ENCODE data around the gene SCT. TPM values are rescaled to one million over a fixed set of nuclear protein-coding genes. Genes with fewer than 3 reads are reported as not detected.

The SCT gene
- total and polyA plus RNA-seq, 2 donors (not counting 3 experiments of a cell fraction or from before 2014, with no cell fraction given), result not detected

- H3K27ac ChIP-seq (ENCODE audit: insufficient read depth, low read depth, low read length), result no peak overlapping the region
- FAIRE-seq, result no peak
Observed at GRCh38 chr11:623349-623869, 3.6 kb downstream of the SCT start.

More at GRCh38 chr11:623349-623869, 3.6 kb downstream of the SCT start:
- no peak overlapping the region for H3K4me3 ChIP-seq (replicated peaks in 1 of 3; ENCODE audit: insufficient read depth in 1 of 3, low read depth in 1 of 3, low read length in 3 of 3)
- peaks cover 4 to 12% of the 10 kb centered on the region in 2 experiments for H3K27me3 ChIP-seq (ENCODE audit: control insufficient read depth in 2 of 2, insufficient read depth in 2 of 2, low read length in 2 of 2)
- dilution Hi-C loops (cut with MboI; ENCODE audit: extremely low pct_ligation_motif_present, low sequenced_read_pairs), result no loop called here
- H3K4me1 ChIP-seq (ENCODE audit: control insufficient read depth, extremely low read depth, insufficient read depth, low read length), result no peaks in the 10 kb centered on the region
- TF ChIP-seq CTCF (IDR thresholded peaks at IDR 0.05; ENCODE audit: extremely low read depth in 1 of 2, insufficient read depth in 1 of 2, low read depth in 1 of 2, low read length in 2 of 2) (no peak), EZH2 (IDR thresholded peaks at IDR 0.05; ENCODE audit: borderline replicate concordance, low read depth, low read length, severe bottlenecking) (no peak), POLR2A (IDR thresholded peaks at IDR 0.05; ENCODE audit: low read depth, low read length) (no peak), POLR2AphosphoS5 (IDR thresholded peaks at IDR 0.05; ENCODE audit: insufficient read depth, low read depth, low read length) (no peak), MAX (IDR thresholded peaks at IDR 0.05; ENCODE audit: insufficient read depth, insufficient read length) (no peak), FOS (IDR thresholded peaks at IDR 0.05; ENCODE audit: borderline replicate concordance, insufficient read depth, low read length) (no peak), GATA2 (IDR thresholded peaks at IDR 0.05; ENCODE audit: insufficient read depth, insufficient read length, low read depth, low read length) (no peak), MYC (IDR thresholded peaks at IDR 0.05; ENCODE audit: low read depth, low read length) (no peak), JUN (IDR thresholded peaks at IDR 0.05; ENCODE audit: borderline replicate concordance, insufficient read depth, insufficient read length, low read depth) (no peak)
- H3K9ac ChIP-seq (replicated peaks; ENCODE audit: extremely low read depth, insufficient read depth, low read length), result no peak overlapping the region
- no peak overlapping the region for H3K4me2 ChIP-seq (ENCODE audit: insufficient read depth, low read length)
- H4K20me1 ChIP-seq (replicated peaks; ENCODE audit: control insufficient read depth, extremely low read depth, insufficient read depth, low read length), result no peaks in the 10 kb centered on the region
- intact Hi-C loops (cut with micrococcal nuclease), result no loop called here
- POLR2A ChIA-PET, result no interaction called here
- no peaks in the 10 kb centered on the region for H3K9me3 ChIP-seq (replicated peaks; ENCODE audit: control insufficient read depth, insufficient read depth, low read length)
- H3K9me1 ChIP-seq (replicated peaks; ENCODE audit: control insufficient read depth, extremely low read depth, insufficient read depth, low read length), result no peaks in the 10 kb centered on the region
- no peak overlapping the region for H2AFZ ChIP-seq (ENCODE audit: low read depth, low read length)
- no TSS peak for BruUV-seq (replicated peaks)
- CTCF ChIA-PET, result no interaction called here
- H3K79me2 ChIP-seq (ENCODE audit: control insufficient read depth, insufficient read depth, low read length), result no peaks in the 10 kb centered on the region
- no peak for DNase-seq (ENCODE audit: low read depth, low spot score)
- H3K36me3 ChIP-seq (ENCODE audit: control insufficient read depth in 2 of 2, extremely low read depth in 1 of 2, insufficient read depth in 2 of 2, low read length in 2 of 2), result no peaks in the 10 kb centered on the region

All from endothelial cell of umbilical vein (primary cell).